ENCODE data around the gene ATP2B1. TPM values are rescaled to one million over a fixed set of nuclear protein-coding genes. Genes with fewer than 3 reads are reported as not detected.

Gene ATP2B1
- total RNA-seq, 1 donor from 2014 or later: 24.6 TPM

- no peaks in the 10 kb centered on the region for H3K9me3 ChIP-seq
- H3K27ac ChIP-seq: no peak overlapping the region
- TF ChIP-seq CTCF (IDR thresholded peaks at IDR 0.05): no peak
- TF ChIP-seq POLR2AphosphoS5 (IDR thresholded peaks at IDR 0.05; ENCODE audit: insufficient read depth in 1 of 2, low read depth in 1 of 2): no peak
- no peak for TF ChIP-seq POLR2A (IDR thresholded peaks at IDR 0.05)
- peaks cover 0 to 18% of the 10 kb centered on the region in 2 donors for H3K36me3 ChIP-seq
- no peak overlapping the region for H3K4me3 ChIP-seq
- no peak for DNase-seq (ENCODE audit: extremely low spot score in 2 of 2)
- intact Hi-C loops (cut with DNase I): no loop called here
- no peaks in the 10 kb centered on the region for H3K27me3 ChIP-seq
- no peaks in the 10 kb centered on the region for H3K4me1 ChIP-seq
Observed at GRCh38 chr12:89597770-89598169, 110.9 kb downstream of the ATP2B1 start.

- no peak overlapping the region for H3K27ac ChIP-seq
- H3K36me3 ChIP-seq: peaks cover 0 to 16% of the 10 kb centered on the region in 2 donors
- no peak overlapping the region for H3K4me3 ChIP-seq
- no peak for DNase-seq (ENCODE audit: extremely low spot score in 2 of 2)
- TF ChIP-seq CTCF (IDR thresholded peaks at IDR 0.05): no peak
- no peak for TF ChIP-seq POLR2A (IDR thresholded peaks at IDR 0.05)
- no peak for TF ChIP-seq POLR2AphosphoS5 (IDR thresholded peaks at IDR 0.05; ENCODE audit: insufficient read depth in 1 of 2, low read depth in 1 of 2)
- H3K27me3 ChIP-seq: no peaks in the 10 kb centered on the region
- no peaks in the 10 kb centered on the region for H3K4me1 ChIP-seq
- intact Hi-C loops (cut with DNase I): no loop called here
- no peaks in the 10 kb centered on the region for H3K9me3 ChIP-seq
Observed at GRCh38 chr12:89597210-89597609, 111.4 kb downstream of the ATP2B1 start.

DNA sequence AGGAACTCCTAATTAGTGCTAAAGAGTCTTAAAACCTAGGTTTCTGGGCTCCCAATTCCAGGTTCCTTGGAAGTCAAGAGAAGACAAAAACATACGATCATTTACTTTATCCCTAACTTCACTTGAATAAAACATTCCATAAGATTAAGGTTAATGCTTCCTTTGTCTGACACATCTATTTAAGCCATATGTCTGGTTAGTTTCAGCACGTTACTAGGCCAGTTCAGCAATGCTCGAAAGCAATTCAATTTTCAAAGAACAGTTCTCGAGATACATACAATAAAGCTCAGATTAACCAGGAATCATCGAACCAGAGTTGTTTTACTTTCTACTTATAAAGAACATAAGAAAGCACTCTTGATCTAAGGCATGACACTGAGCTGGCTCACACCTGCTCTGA, 114.8 kb downstream of the ATP2B1 start:
- intact Hi-C loops (cut with DNase I): no loop called here
- peaks cover 0 to 23% of the 10 kb centered on the region in 2 donors for H3K36me3 ChIP-seq
- no peaks in the 10 kb centered on the region for H3K9me3 ChIP-seq
- no peaks in the 10 kb centered on the region for H3K27me3 ChIP-seq
- H3K4me3 ChIP-seq: no peak overlapping the region
- DNase-seq (ENCODE audit: extremely low spot score in 2 of 2): no peak
- TF ChIP-seq POLR2AphosphoS5 (IDR thresholded peaks at IDR 0.05; ENCODE audit: insufficient read depth in 1 of 2, low read depth in 1 of 2) (no peak), POLR2A (IDR thresholded peaks at IDR 0.05) (no peak), CTCF (IDR thresholded peaks at IDR 0.05) (no peak)
- H3K27ac ChIP-seq: no peak overlapping the region
- H3K4me1 ChIP-seq: no peaks in the 10 kb centered on the region

GRCh38 chr12:89593233-89593632, 115.4 kb downstream of the ATP2B1 start:
- no peak for TF ChIP-seq CTCF (IDR thresholded peaks at IDR 0.05)
- TF ChIP-seq POLR2AphosphoS5 (IDR thresholded peaks at IDR 0.05; ENCODE audit: insufficient read depth in 1 of 2, low read depth in 1 of 2): no peak
- TF ChIP-seq POLR2A (IDR thresholded peaks at IDR 0.05): no peak
- H3K27me3 ChIP-seq: no peaks in the 10 kb centered on the region
- no peak overlapping the region for H3K27ac ChIP-seq
- no peaks in the 10 kb centered on the region for H3K9me3 ChIP-seq
- no peak for DNase-seq (ENCODE audit: extremely low spot score in 2 of 2)
- H3K4me3 ChIP-seq: no peak overlapping the region
- H3K4me1 ChIP-seq: no peaks in the 10 kb centered on the region
- intact Hi-C loops (cut with DNase I): no loop called here
- peaks cover 0 to 19% of the 10 kb centered on the region in 2 donors for H3K36me3 ChIP-seq

DNA sequence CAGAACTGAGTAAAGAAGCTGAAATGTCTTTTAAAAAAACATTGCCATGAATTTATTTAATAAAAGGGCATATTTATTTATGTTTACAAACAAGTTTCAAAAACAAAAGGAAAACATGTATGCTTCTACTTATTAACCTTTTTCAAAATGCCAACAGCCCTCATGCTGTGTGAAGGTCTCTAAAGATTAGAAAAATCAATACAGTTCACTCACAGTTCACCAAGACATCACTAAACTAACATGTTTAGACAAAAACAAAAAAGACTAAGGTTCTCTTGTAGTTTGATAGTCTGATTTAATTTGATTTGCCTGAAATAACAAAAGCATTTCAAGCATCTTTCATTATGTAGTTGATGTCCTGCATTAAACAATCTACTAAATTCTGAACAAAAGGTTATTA, 118.9 kb downstream of the ATP2B1 start:
- Histone ChIP-seq H3K36me3 (peaks cover 0 to 19% of the 10 kb centered on the region in 2 donors), H3K9me3 (no peaks in the 10 kb centered on the region), H3K27me3 (no peaks in the 10 kb centered on the region), H3K4me3 (no peak overlapping the region), H3K27ac (no peak overlapping the region), H3K4me1 (no peaks in the 10 kb centered on the region)
- TF ChIP-seq POLR2AphosphoS5 (IDR thresholded peaks at IDR 0.05; ENCODE audit: insufficient read depth in 1 of 2, low read depth in 1 of 2): no peak
- no peak for TF ChIP-seq CTCF (IDR thresholded peaks at IDR 0.05)
- TF ChIP-seq POLR2A (IDR thresholded peaks at IDR 0.05): no peak
- DNase-seq (ENCODE audit: extremely low spot score in 2 of 2): no peak
- intact Hi-C loops (cut with DNase I): no loop called here
